Mucosa of descending colon (tissue), 3 donors: ENCODE measurements around the gene ATP13A2. TPM values are rescaled to one million over a fixed set of nuclear protein-coding genes. Genes with fewer than 3 reads are reported as not detected.

Experiments used
- ATAC-seq: fragments of 200-7000 bp; cut with Tn5 transposase; one replicate; pipeline ENCODE4 v1.9.1; 2020; ENCODE audit warnings: mild to moderate bottlenecking, moderate library complexity
- DNase-seq, 3 donors: peaks; one replicate each; pipeline ENCODE4 v3.0.0-alpha.2; 2020
- H3K36me3 ChIP-seq: fragments of 200-600 bp; one replicate; pipeline ENCODE4 v1.8.0; 2021; ENCODE audit warnings: low read depth, mild to moderate bottlenecking
- H3K4me1 ChIP-seq: fragments of 200-600 bp; one replicate; pipeline ENCODE4 v1.8.0; 2021; ENCODE audit warnings: low read depth, mild to moderate bottlenecking
- H3K4me3 ChIP-seq: fragments of 200-600 bp; one replicate; pipeline ENCODE4 v1.8.0; 2021; ENCODE audit warnings: mild to moderate bottlenecking
- H3K9me3 ChIP-seq: fragments of 200-600 bp; one replicate; pipeline ENCODE4 v1.8.0; 2021; ENCODE audit warnings: mild to moderate bottlenecking
- CTCF ChIP-seq: fragments of 200-600 bp; IDR thresholded peaks from one replicate; pipeline ENCODE4 v1.8.0; 2022; ENCODE audit warnings: antibody characterized with exemption, mild to moderate bottlenecking
- intact Hi-C, 2 donors: fragments of 100-400 bp; cut with DNase I in 1 of 2; cut with micrococcal nuclease in 1 of 2; formaldehyde crosslinking; loops; one replicate each; pipeline versions ENCODE4 v1.11.0 to v1.11.1; 2022; cut with DNase I, micrococcal nuclease
- total RNA-seq, 3 donors: library from RNA; stranded (reverse); fragmentation: NEBNext Ultra II Directional in 2 of 3; extraction: Animal tissue kit (Norgen Biotek cat#: 25700) in 2 of 3; gene quantifications; one replicate each; pipeline versions ENCODE4 v1.2.1 to v1.2.4, GENCODE V29; 2021 to 2023
- donor health status: DM: no; HTN: no; CAD: no; lungs with moderate emphysema.
- donor health status: DM: no; HTN: no; CAD: no.
- donor health status: DM: no; HTN: yes; CAD: no.

The ATP13A2 gene
- total RNA-seq, 3 donors from 2014 or later, result 36.0 to 53.5 (median 44.1) TPM

GRCh38 chr1:17043676-17044075 is 31.9 kb upstream of the ATP13A2 start:
- no peak for TF ChIP-seq CTCF
- intact Hi-C loops, result loop anchor here in 1 of 2 donors (10.0 kb wide), 1 partner anchor 89 kb away; no protein-coding TSS in a partner anchor
- DNase-seq (no peak), ATAC-seq (no peak)
- H3K4me1 ChIP-seq, result no peaks in the 10 kb centered on the region
- H3K9me3 ChIP-seq, result no peaks in the 10 kb centered on the region
- H3K36me3 ChIP-seq, result peaks cover 19% of the 10 kb centered on the region
- H3K4me3 ChIP-seq, result no peak overlapping the region

- ATAC-seq (no peak), DNase-seq (no peak)
- intact Hi-C loops, result loop anchor here in 1 of 2 donors (10.0 kb wide), 1 partner anchor 85 kb away; no protein-coding TSS in a partner anchor
- Histone ChIP-seq H3K4me3 (no peak overlapping the region), H3K4me1 (no peaks in the 10 kb centered on the region), H3K9me3 (no peaks in the 10 kb centered on the region), H3K36me3 (peaks cover 19% of the 10 kb centered on the region)
- TF ChIP-seq CTCF, result no peak
Measured at GRCh38 chr1:17040135-17040534, 28.4 kb upstream of the ATP13A2 start.

GRCh38 chr1:17039522-17039921 is 27.8 kb upstream of the ATP13A2 start:
- no peak for DNase-seq
- intact Hi-C loops, result no loop called here
- TF ChIP-seq CTCF, result no peak
- Histone ChIP-seq H3K4me3 (no peak overlapping the region), H3K9me3 (no peaks in the 10 kb centered on the region), H3K4me1 (no peaks in the 10 kb centered on the region), H3K36me3 (peaks cover 19% of the 10 kb centered on the region)
- ATAC-seq, result no peak

GRCh38 chr1:17033481-17033880 is 21.8 kb upstream of the ATP13A2 start:
- DNase-seq (no peak), ATAC-seq (no peak)
- intact Hi-C loops, result no loop called here
- Histone ChIP-seq H3K36me3 (peaks cover 13% of the 10 kb centered on the region), H3K4me1 (no peaks in the 10 kb centered on the region), H3K9me3 (no peaks in the 10 kb centered on the region), H3K4me3 (no peak overlapping the region)
- no peak for TF ChIP-seq CTCF

GRCh38 chr1:17032741-17033140 is 21.0 kb upstream of the ATP13A2 start:
- TF ChIP-seq CTCF, result no peak
- ATAC-seq (no peak), DNase-seq (no peak)
- Histone ChIP-seq H3K36me3 (peaks cover 13% of the 10 kb centered on the region), H3K9me3 (no peaks in the 10 kb centered on the region), H3K4me3 (no peak overlapping the region), H3K4me1 (no peaks in the 10 kb centered on the region)
- intact Hi-C loops, result no loop called here

- intact Hi-C loops, result no loop called here
- ATAC-seq, result no peak
- H3K4me3 ChIP-seq, result no peak overlapping the region
Measured at GRCh38 chr1:17031436-17031835, 19.7 kb upstream of the ATP13A2 start.

More at GRCh38 chr1:17031436-17031835, 19.7 kb upstream of the ATP13A2 start:
- H3K36me3 ChIP-seq, result peaks cover 13% of the 10 kb centered on the region
- H3K9me3 ChIP-seq, result no peaks in the 10 kb centered on the region
- no peaks in the 10 kb centered on the region for H3K4me1 ChIP-seq
- DNase-seq, result no peak
- no peak for TF ChIP-seq CTCF
